GM12872 (cell line): ENCODE results near the gene RSPH3.

Experiments used
- TF ChIP-seq, protein P1 (sequence below): IDR thresholded peaks from 3 replicates; pipeline ENCODE4 v1.5.1; 2011; ENCODE audit warnings: low read depth, mild to moderate bottlenecking, low read length, moderate library complexity; ENCODE audit not compliant: insufficient read depth

The RSPH3 gene

DNA sequence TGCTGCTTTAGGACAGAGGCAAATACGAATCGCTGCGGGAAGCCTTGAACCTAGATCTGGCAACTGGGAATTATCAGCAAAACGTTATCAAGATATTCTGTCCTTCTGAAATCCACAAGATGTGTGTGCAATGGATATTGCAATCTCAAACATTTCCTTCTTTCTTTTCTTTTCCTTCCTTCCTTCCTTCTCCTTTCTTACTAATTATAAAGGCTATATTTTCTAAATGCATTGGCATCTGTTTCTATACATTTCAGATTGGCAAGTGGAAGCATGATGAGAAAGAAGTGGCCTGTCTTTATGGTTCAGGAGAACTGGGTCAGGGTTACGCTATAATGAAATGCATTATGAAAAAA, 42.8 kb upstream of the RSPH3 start:
- TF ChIP-seq, protein P1, sequence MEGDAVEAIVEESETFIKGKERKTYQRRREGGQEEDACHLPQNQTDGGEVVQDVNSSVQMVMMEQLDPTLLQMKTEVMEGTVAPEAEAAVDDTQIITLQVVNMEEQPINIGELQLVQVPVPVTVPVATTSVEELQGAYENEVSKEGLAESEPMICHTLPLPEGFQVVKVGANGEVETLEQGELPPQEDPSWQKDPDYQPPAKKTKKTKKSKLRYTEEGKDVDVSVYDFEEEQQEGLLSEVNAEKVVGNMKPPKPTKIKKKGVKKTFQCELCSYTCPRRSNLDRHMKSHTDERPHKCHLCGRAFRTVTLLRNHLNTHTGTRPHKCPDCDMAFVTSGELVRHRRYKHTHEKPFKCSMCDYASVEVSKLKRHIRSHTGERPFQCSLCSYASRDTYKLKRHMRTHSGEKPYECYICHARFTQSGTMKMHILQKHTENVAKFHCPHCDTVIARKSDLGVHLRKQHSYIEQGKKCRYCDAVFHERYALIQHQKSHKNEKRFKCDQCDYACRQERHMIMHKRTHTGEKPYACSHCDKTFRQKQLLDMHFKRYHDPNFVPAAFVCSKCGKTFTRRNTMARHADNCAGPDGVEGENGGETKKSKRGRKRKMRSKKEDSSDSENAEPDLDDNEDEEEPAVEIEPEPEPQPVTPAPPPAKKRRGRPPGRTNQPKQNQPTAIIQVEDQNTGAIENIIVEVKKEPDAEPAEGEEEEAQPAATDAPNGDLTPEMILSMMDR: no peak

DNA sequence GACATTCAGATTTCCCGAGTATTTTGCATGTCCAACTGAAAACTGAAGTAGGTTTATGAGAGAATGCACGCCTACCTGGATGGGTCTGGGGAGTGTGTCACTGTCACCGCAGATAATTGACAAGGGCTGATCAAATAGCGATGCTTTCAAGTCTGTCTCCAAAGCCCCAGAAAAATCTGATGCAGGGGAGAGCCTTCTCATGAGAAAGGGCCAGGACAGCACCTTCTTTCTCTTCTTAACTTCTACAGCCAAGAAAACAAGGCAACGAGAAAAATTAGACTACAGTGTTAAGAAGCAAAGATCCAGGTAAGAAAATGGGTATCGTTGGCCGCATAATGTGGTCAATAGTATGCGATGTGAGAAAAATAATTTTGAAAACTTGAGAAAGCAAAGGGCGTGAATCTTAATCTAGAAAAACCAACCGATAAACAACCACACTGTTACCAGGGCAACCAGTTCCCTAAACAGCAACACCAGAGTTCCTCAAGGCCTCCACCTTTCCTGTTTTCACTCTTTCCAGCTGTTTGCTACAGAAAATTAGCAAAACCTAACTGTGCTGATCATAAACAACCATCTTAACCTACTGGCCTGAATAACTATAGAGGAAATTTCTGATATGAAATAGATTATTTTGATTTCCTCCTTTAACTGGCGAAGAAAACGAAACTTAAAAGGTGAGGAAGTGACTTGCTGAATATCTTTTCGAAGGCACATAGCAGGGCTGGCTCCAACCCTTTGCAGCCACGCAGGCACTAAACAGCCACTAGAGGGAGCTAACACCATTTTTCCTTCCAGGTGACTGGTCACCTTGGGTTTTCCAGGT, 42.2 kb upstream of the RSPH3 start:
- TF ChIP-seq, protein P1: peak; percentile 96

DNA sequence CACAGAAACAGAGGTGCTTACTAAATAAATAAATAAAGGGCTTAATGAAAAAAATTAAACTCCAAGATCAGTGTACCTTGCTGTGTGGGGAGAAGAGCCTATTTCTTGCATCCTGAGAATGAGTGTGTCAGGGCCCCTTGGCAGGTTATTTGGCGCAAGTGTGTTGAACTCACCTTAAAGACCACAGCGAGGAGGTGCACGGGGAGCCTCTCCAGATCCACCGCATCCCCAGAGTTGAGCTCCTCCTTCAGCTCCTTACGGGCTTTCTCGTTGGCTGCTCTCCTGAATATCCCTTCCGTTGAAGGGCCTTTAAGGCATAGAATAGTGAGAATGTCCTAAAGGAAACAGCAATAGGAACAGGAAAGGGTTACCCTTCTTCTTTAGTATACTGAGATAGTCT, 41.2 kb upstream of the RSPH3 start:
- TF ChIP-seq, protein P1: no peak

DNA sequence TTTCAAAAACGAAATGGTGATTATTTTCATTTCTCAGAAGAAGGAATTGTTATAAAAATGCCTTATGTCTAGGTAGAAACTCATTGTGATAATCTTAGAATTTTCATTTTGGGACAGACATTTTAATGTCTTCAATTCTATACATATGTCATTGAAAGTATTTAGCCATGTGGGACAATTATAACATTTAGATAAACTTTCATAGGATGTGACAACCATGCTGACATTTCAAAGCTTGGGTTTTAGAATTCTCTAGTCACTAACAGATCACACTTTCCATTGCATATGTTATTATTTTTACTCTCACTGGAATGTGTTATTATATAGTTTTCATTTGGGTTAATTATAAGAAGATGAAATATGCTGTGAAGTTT, 39.9 kb upstream of the RSPH3 start:
- TF ChIP-seq, protein P1: no peak

DNA sequence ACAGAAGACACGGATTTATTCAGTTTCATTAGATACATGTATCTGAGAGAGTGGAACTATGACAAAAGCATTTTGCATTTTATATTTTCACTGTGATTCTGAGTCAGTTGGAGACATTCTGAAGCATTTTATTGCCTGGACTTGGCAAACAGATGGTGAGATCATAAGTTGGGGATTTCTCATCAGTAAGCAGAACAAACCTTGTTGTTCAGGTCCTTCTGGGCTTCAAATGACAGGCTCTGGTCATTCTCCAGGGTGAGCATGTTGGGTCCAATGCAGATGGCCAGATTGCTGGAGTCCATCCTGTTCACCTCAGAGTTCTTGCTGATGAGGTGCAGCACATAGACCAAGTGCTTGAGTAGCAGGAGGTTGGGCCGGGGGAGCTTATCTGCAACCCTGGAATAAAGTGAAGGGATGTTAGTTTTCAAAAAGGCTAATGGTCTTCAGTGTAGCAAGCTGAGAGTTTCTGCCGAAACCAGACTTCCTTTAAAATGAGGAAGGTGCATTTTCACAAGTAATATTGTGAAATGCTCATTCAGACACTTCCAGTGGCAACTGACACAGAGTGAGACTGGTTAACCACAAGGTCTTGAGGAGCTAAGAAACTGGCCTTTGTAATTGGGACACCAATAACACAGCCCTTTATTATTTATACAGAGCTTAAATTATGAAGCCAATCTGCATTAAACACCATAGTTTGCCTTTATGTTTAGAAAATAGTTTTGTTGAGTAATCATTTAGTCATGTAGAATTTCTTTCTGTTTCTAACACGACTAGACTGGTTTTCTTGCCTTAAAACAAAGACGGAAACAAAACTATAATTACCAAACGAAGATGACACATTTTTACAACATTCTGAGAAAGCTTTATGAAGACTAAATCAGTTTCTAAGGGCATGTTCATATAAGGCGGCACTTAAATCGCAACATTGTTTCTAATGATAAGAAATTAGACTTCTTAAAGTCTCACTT, 39.2 kb upstream of the RSPH3 start:
- TF ChIP-seq, protein P1: no peak

DNA sequence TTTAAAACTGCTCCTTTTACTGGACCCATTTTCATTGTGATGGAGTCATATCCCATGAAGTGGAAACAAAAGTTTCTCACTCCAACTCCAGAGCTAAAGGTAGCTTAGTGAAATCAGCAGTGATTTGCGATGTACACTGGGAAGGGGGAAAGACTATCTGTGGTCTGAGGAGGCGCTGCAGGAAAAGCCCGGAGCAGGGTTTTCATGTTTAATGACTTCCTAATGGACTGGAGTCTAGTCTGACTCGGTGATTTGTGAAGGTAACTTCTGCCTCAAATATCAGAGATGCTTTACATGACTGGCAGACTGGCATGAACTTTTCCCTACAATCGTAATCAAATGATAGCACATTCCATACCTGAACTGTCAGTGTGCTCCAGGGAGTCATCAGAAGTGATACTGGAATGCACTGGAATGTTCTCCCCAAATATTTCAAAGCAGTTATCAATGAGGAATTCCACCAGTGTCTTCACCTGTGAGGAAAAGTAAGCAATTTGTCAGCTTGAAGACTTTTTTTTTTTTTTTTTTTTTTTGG, 37.8 kb upstream of the RSPH3 start:
- TF ChIP-seq, protein P1: no peak

DNA sequence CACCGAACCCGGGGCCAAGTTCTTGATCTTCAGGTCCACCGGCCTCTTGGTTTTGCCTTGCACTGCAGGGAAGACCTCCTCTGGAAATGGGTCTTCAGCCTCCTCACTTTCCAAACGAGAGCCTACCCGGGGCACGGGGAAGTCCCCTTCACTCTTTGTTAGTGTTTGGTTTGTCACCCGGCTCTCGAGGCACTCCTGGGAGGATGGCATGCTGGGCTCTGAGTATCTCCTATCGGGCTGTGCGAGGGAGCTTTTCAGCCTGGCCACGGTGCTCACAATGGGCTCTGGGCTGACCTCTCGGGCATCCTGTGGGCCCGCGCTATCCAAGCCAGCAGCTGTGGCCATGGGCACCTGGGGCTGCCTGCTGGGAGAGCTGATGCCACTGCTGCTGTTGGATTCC, 36.7 kb upstream of the RSPH3 start:
- TF ChIP-seq, protein P1: no peak
